TTC549 (cell line): Measurements from ENCODE around the gene C17orf107.

Experiments used
- FAIRE-seq: peaks from 2 replicates; lab custom pipeline; 2012; peaks lifted over from hg19 to GRCh38; lab: Jason Lieb, UNC

C17orf107 gene

GRCh38 chr17:4937553-4937952 lies 38.2 kb downstream of the C17orf107 start:
- FAIRE-seq: no peak

GRCh38 chr17:4938069-4938491 lies 38.7 kb downstream of the C17orf107 start:
- FAIRE-seq: no peak

GRCh38 chr17:4938688-4939545 lies 39.6 kb downstream of the C17orf107 start:
- no peak for FAIRE-seq

DNA sequence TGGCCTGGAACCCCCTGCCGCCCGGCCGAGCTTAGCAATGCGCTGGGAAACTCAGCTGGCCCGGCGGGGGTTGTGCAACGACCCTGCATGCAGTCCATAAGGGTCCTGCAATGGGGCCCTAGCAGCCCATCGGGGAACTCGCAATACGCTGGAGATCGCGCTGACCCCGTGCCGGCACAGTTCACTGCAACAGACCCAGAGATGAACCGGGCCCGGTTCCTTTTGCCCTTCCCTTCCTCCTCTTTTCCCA lies 40.1 kb downstream of the C17orf107 start:
- no peak for FAIRE-seq

DNA sequence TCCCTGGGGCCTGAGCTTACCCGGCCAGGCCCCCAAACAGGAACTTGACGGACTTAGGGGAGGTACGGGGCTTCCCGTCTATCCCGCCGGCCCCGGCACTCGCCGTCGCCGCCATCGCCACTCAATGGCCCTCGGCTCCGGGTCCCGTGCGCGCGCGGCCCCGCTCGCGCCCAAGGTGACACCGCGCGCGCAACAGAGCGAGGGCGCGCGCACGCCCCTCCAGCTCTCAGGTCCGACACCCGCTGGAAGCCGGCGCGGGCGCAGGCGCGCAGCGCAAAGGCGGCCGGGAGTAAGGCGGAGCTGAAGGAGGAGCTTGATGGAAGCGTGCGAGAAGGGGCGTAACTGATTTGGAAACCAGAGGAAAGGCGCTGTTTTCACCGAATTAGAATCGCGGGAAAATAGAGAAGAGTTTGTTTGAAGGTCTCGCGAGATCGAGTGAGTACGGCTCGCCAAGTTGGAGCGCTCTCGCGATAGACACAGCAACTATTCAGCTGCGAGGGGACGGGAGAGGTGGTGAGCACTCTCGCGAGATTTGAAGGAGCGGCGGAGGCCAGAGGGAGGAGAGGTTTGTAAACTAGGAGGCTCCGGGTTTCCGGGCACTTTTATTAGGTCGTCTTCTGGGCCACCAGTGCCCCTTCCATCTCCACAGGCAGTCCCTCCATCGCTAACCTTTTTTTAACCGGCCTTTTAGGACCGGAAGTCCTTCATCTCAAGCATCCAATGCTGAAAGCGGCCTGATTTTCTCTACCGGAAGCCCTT lies 40.6 kb downstream of the C17orf107 start, which contains the start of the genes RNF167 and SLC25A11:
TSS of gene RNF167 (plus strand) at position 473 of the 759 bp plus-strand sequence. CDS start 642 bp downstream, outside the sequence.
TSS of gene SLC25A11 (minus strand) at position 251 of the 759 bp plus-strand sequence. CDS start at position 115, 136 bp downstream.
- peak; percentile 94 for FAIRE-seq

- no peak for FAIRE-seq
Observed at GRCh38 chr17:4940555-4941318, 41.4 kb downstream of the C17orf107 start.

- FAIRE-seq: no peak
Observed at GRCh38 chr17:4941319-4941610, 41.9 kb downstream of the C17orf107 start.

DNA sequence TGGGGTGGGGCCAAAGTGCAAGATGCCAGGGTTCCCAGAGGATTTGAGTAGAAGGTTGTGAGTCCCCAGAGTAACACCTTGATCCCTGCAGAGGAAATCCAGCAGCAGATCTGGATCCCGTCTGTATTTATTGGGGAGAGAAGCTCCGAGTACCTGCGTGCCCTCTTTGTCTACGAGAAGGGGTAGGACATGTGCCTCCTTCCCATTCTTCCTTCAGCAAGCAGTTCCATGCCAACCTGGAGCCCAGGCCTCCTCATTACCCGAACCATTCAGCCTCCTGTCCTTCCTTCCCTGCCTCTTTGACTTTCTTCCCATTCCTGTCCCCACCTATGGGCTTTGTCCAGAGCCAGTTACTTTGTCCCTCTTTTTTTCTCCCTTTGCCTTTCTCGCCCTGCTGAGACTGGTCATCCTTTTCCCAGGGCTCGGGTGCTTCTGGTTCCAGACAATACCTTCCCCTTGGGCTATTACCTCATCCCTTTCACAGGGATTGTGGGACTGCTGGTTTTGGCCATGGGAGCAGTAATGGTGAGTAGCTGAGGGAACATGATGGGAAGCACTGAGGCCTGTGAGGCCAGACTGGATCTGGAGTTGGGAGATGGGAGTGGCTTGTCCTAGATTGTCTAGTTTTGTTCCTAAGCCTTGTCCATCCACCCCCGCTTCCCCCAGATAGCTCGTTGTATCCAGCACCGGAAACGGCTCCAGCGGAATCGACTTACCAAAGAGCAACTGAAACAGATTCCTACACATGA lies 43.6 kb downstream of the C17orf107 start:
- FAIRE-seq: no peak

GRCh38 chr17:4944163-4944553 lies 44.8 kb downstream of the C17orf107 start:
- FAIRE-seq: no peak

DNA sequence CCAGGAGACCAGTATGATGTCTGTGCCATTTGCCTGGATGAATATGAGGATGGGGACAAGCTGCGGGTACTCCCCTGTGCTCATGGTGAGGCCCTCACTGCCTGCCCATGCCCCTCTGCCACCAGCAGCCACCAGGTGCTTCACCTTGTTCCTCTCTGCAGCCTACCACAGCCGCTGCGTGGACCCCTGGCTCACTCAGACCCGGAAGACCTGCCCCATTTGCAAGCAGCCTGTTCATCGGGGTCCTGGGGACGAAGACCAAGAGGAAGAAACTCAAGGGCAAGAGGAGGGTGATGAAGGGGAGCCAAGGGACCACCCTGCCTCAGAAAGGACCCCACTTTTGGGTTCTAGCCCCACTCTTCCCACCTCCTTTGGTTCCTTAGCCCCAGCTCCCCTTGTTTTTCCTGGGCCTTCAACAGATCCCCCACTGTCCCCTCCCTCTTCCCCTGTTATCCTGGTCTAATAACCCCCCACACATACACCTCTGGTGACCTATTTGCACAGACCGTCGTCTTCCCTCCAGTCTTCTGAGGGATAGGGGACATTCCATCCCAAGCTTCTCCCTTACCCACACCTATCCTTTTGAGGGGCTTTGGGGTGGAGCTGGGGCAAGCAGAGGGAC lies 45.3 kb downstream of the C17orf107 start:
- no peak for FAIRE-seq

DNA sequence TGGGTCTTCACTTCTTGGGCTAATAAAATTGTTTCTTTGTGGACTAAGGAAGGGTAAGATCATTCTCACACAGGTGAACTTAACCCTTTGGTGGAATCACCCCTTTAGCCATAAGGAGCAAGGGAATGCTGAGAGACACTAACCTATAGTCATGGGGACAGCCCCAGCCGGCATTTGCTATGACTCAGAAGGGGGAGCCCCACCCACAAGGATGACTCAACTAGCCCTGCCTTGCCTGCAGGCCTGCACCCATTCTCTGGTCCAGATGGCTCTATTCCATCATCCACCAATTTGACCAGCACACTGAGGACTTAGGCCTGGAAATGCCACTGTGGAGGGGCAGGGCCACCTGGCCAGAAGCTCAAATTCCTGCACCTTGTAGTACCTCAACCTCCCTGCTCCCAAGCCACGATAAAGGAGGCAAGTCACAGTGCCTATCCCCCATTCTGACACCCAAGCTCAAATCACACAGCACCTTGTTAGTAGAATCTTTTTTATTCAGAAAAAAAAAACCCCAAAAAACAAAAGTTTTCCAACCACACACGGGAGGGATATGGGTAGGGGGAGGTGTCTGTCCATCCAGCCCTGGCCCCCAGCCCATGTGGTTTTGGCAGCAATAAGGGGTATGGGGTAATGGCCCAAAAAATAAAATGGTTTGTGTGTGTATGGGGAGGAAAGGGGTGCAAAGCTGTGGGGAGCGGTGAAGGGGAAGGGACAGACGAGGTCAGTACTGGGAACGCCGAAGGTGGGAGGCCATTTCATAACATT lies 46.0 kb downstream of the C17orf107 start:
- FAIRE-seq: no peak

GRCh38 chr17:4945944-4946280 lies 46.6 kb downstream of the C17orf107 start:
- no peak for FAIRE-seq

DNA sequence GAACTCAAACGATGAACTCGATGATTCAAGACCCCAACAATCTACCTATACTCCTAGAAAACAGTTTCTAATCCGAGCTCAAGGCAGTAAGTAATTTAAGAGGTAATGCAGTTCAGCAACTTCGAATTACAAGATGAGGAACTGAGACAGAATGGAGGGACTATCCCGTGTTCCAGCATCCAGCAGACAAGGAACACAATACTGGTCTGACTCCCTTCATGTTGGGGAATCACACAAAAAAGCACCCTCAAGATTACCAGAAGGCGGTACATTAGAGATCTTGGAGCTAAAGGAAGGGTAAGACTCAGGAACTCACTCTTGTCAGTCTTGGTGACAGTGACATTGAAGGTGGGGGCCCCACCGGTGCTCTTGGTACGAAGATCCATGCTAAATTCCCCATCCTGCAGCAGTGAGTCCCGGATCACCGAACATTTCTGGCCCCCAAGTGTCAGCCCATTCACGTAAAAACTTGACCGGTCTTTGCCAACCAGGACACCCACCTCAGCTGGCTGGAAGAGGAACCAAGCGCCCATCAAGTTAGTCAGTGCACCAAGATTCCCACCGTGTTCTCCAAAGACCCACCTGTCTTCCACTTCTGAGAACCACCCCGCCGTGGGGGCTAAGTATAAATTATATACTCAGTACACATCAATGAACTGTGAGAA lies 47.1 kb downstream of the C17orf107 start:
- no peak for FAIRE-seq

DNA sequence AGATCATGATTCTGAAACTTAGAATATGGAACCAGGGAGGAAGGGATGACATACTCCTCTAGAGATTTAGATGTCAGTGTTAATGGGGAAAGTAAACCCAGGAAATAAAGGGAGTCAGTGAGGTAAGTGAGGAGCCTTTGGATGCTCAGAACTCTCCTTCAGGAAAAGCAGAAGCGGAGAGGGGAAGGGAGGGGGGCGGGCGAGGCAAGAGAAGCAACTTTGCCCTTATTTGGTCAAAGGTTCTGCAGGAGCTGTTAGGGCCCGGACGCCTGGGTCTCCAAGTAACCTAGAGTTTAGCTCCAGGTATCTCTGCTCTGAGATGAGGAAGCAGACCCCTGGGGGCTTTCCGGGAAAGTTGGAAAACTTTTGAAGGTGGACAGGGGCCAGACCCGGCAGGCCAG lies 47.7 kb downstream of the C17orf107 start:
- no peak for FAIRE-seq

GRCh38 chr17:4947411-4948165 lies 48.3 kb downstream of the C17orf107 start:
- FAIRE-seq: no peak

- FAIRE-seq: no peak
Observed at GRCh38 chr17:4948166-4948930, 49.0 kb downstream of the C17orf107 start, which contains the start of gene PFN1. TSS of gene PFN1 (minus strand) at chr17:4948530. CDS start at chr17:4948394, 136 bp downstream.

DNA sequence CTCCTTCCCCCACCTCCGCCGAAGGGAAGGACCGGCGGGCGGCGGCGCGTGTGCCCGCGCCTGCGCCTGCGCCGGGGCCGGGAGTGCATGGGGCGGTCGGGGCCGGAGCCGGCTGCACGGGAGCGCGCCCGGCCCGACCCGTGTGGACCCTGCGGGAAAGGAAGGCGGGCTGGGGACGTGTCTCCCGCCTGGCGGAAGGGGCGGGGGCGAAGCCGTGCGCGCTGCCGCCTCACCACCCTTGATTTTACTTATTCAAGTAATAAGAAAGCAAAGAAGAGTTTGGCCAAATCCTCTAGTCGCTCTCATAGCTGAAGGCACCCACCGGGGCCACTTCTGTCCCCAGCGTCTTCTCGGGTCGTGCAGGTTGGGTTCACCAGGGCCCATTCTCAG lies 49.6 kb downstream of the C17orf107 start:
- no peak for FAIRE-seq

GRCh38 chr17:4949321-4950074 lies 50.2 kb downstream of the C17orf107 start:
- FAIRE-seq: no peak
